ENCODE measurements around the gene RBM43. TPM values are rescaled to one million over a fixed set of nuclear protein-coding genes. Genes with fewer than 3 reads are reported as not detected.

The RBM43 gene
- total and polyA plus RNA-seq, 2 of the 4 experiments (the other 2 are of a cell fraction), result 1.6 to 3.6 TPM

- dilution Hi-C loops (cut with HindIII; ENCODE audit: low sequenced_read_pairs, unreplicated experiment) (no loop called here), intact Hi-C loops (cut with micrococcal nuclease) (loop anchor here (1.0 kb wide), 1 partner anchor 175 kb away; no protein-coding TSS in a partner anchor), in situ Hi-C loops (cut with MboI; ENCODE audit: low sequenced_read_pairs) (loop anchor here (10.0 kb wide), 1 partner anchor 152 kb away; no protein-coding TSS in a partner anchor)
- Histone ChIP-seq H3K9me3 (ENCODE audit: control insufficient read depth, insufficient read depth, low read length) (no peaks in the 10 kb centered on the region), H2BK15ac (ENCODE audit: low read depth, low read length) (no peak overlapping the region), H3K4me2 (ENCODE audit: low read depth, low read length) (no peak overlapping the region), H3K27ac (ENCODE audit: insufficient read depth, low read length) (no peak overlapping the region), H3K18ac (ENCODE audit: low read depth, low read length) (no peak overlapping the region), H3K4me3 (ENCODE audit: insufficient read depth, low read depth, low read length) (no peak overlapping the region), H4K8ac (ENCODE audit: low read depth in 2 of 2, low read length in 2 of 2) (peak overlapping the region in 1 of 2 experiments; percentile 84; a peak in 1 of 4 replicates), H2BK20ac (ENCODE audit: low read depth, low read length) (no peak overlapping the region), H3K27me3 (ENCODE audit: control insufficient read depth, insufficient read depth, low read length) (no peaks in the 10 kb centered on the region), H2BK120ac (ENCODE audit: low read depth, low read length) (no peak overlapping the region), H3K9me1 (ENCODE audit: insufficient read depth, low read length) (no peaks in the 10 kb centered on the region; the same call in 1 of the 2 replicates), H3K79me1 (ENCODE audit: low read depth in 1 of 2, low read length in 2 of 2) (peaks cover 0 to 21% of the 10 kb centered on the region in 2 experiments; a peak in 2 of 4 replicates), H3K23ac (ENCODE audit: low read depth, low read length) (no peak overlapping the region), H3K9ac (ENCODE audit: low read depth, low read length) (no peak overlapping the region), H4K91ac (ENCODE audit: insufficient read depth, low read depth, low read length) (no peak overlapping the region), H2AK9ac (replicated peaks; ENCODE audit: low read depth, low read length, poor library complexity) (no peak overlapping the region), H3K4ac (ENCODE audit: low read depth, low read length) (no peak overlapping the region), H2AFZ (replicated peaks; ENCODE audit: low read length, poor library complexity) (peak overlapping the region; percentile 26), H3K4me1 (ENCODE audit: control insufficient read depth, insufficient read depth, low read length) (peaks cover 8% of the 10 kb centered on the region), H4K5ac (ENCODE audit: low read depth, low read length) (no peak overlapping the region), H4K20me1 (ENCODE audit: insufficient read depth, low read length) (no peaks in the 10 kb centered on the region), H2BK5ac (ENCODE audit: low read depth, low read length, poor library complexity, severe bottlenecking) (no peak overlapping the region), H3K56ac (ENCODE audit: extremely low read depth, insufficient read depth, low read length) (no peak overlapping the region), H3K14ac (replicated peaks; ENCODE audit: low read depth, low read length) (no peak overlapping the region), H2AK5ac (ENCODE audit: low read depth, low read length) (no peak overlapping the region), H3K36me3 (ENCODE audit: control insufficient read depth, insufficient read depth, low read length) (no peaks in the 10 kb centered on the region)
- ATAC-seq (ENCODE audit: low read depth), result no peak
- ChIA-PET CTCF (no interaction called here), POLR2A (ENCODE audit: unreplicated experiment) (no interaction called here)
- no peak for TF ChIP-seq RAD21 (IDR thresholded peaks at IDR 0.05; ENCODE audit: low read length)
- TF ChIP-seq MAFK (IDR thresholded peaks at IDR 0.05; ENCODE audit: low read depth, low read length), result no peak
- TF ChIP-seq POLR2A (IDR thresholded peaks at IDR 0.05; ENCODE audit: low read depth, low read length), result no peak
- no peak for TF ChIP-seq CEBPB (IDR thresholded peaks at IDR 0.05; ENCODE audit: low read depth, low read length)
- no TSS peak for BruUV-seq (replicated peaks)
- 74% methylated on average over 2 of the region's 8 CpGs; no CpG with 5 or more reads in 1 of the 2 experiments for WGBS, 2 experiments (ENCODE audit: extremely low coverage in 2 of 2, insufficient read length in 1 of 2)
- no peak for DNase-seq
Observed at GRCh38 chr2:151262629-151263028, 966 bp upstream of the RBM43 start.
